Measurements from ENCODE around the gene ZNF662.

- no peak for TF ChIP-seq USF2 (IDR thresholded peaks at IDR 0.05; ENCODE audit: low read length)
- TF ChIP-seq GTF2F1 (IDR thresholded peaks at IDR 0.05; ENCODE audit: borderline replicate concordance, low read depth, low read length), result no peak
- no peak for TF ChIP-seq POLR2A (IDR thresholded peaks at IDR 0.05; ENCODE audit: control extremely low read depth in 1 of 2, low read depth in 2 of 2, low read length in 2 of 2)
- TF ChIP-seq EZH2 (IDR thresholded peaks at IDR 0.05; ENCODE audit: low read depth, low read length, severe bottlenecking), result no peak
- TF ChIP-seq CHD2 (IDR thresholded peaks at IDR 0.05; ENCODE audit: low read length), result no peak
- no peak for TF ChIP-seq CTCF (IDR thresholded peaks at IDR 0.05; ENCODE audit: control extremely low read depth in 1 of 3, insufficient read depth in 1 of 3, low read depth in 1 of 3, low read length in 3 of 3)
- no peak for TF ChIP-seq GABPA (IDR thresholded peaks at IDR 0.05; ENCODE audit: borderline replicate concordance, insufficient read depth, low read length)
- TF ChIP-seq CHD7 (IDR thresholded peaks at IDR 0.05; ENCODE audit: insufficient replicate concordance, low read length), result no peak
- TF ChIP-seq SAP30 (IDR thresholded peaks at IDR 0.05; ENCODE audit: insufficient read depth, insufficient replicate concordance, low read length), result no peak
Observed at GRCh38 chr3:42868841-42869240, 37.1 kb upstream of the ZNF662 start.
